HG02610 (cell line): Measurements from ENCODE around the gene PLPP3.
"Not testable (repeated sequence)": the region's sequence is repeated elsewhere in the genome, so short reads cannot be mapped to it uniquely, and the experiment has no call there.

Experiments used
- ATAC-seq: cut with Tn5 transposase; IDR thresholded peaks from one replicate; pipeline ENCODE4 v1.9.1; 2021; ENCODE audit warnings: mild to moderate bottlenecking, moderate library complexity; ENCODE audit not compliant: unreplicated experiment

PLPP3 gene

GRCh38 chr1:56578963-56579875 is at the start of gene PLPP3:
Gene PLPP3, minus strand, starts transcription at chr1:56579563. Its CDS starts 547 bp downstream, at chr1:56579016.
- no peak for ATAC-seq

DNA sequence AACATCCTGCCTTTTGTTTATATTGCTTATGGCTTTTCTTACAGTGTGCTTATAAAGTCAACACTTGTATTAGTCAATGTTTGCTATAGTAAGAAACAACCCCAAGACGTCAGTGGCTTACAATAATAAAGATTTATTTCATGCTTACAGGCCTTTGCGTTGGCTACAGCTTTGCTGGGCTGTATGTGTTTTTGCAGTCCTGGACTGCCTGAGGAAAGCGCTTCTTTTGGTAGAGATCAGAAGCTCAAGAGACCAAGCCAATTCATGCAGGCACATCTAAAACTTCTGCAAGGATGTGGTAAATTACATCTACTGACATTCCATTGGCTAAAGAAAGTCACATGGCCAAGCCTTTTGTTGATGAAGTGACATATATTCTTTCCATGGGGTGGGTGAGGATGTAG is 48.3 kb upstream of the PLPP3 start:
- no peak for ATAC-seq

DNA sequence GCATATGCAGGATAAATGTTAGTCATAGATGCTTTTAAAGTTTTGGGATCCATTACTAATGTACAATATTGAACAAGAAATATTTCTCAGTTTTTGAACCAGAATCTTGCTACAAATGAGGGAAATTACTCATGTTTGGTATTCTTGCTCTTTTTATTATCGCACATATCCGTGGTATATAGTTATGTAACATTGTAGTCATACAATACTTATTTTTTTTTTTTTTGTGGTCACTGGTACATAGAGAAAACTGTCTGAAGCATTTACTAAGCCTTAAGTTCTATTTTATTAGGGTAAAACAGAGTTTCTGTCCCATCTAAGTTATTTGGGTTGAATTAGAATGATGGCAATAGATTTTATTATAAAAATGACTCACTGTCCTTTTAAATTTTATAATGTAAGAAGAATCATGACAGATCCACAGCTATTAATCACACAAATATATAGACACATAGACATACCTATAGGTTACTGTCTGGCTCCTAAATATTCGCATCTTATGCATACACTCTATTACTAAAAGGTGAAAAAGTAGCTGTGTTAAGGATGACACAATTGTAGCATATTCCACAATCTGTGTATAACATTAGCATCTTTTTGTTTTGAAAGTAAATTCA is 47.8 kb upstream of the PLPP3 start:
- no peak for ATAC-seq

DNA sequence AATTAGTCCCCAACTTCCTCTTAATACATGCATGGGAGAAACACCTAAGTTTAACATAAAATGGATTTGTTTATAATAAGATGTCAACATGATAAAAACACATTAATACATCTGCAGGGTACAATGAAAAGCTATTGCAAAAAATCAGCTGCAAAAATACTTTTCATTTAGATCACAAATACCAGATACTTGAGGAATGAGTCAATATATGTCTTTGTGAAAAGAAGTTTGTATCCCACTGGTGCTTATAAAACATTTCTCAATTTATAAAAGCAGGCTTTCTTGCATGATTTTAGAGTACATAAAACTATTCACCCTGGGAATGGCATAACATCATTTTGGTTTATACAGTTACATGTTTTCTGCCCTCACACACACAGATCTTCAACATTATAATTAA is 47.2 kb upstream of the PLPP3 start:
- ATAC-seq: no peak

- no peak for ATAC-seq
These were observed 46.6 kb upstream of the PLPP3 start for GRCh38 chr1:56625819-56626440.

- no peak for ATAC-seq
These were observed 37.8 kb upstream of the PLPP3 start for GRCh38 chr1:56617141-56617540.

- ATAC-seq: not testable (repeated sequence)
These were observed 31.4 kb upstream of the PLPP3 start for GRCh38 chr1:56610770-56611169.

DNA sequence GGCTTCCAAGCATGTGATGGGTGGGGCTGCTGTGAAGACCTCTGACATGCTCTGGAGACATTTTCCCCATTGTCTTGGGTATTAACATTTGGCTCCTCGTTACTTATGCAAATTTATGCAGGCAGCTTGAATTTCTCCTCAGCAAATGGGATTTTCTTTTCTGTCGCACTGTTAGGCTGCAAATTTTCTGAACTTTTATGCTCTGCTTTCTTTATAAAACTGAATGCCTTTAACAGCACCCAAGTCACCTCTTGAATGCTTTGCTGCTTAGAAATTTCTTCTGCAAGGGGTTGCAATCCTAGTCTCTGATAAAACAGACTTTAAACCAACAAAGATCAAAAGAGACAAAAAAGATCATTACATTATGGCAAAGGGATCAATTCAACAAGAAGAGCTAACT is 30.7 kb upstream of the PLPP3 start:
- ATAC-seq: not testable (repeated sequence)

DNA sequence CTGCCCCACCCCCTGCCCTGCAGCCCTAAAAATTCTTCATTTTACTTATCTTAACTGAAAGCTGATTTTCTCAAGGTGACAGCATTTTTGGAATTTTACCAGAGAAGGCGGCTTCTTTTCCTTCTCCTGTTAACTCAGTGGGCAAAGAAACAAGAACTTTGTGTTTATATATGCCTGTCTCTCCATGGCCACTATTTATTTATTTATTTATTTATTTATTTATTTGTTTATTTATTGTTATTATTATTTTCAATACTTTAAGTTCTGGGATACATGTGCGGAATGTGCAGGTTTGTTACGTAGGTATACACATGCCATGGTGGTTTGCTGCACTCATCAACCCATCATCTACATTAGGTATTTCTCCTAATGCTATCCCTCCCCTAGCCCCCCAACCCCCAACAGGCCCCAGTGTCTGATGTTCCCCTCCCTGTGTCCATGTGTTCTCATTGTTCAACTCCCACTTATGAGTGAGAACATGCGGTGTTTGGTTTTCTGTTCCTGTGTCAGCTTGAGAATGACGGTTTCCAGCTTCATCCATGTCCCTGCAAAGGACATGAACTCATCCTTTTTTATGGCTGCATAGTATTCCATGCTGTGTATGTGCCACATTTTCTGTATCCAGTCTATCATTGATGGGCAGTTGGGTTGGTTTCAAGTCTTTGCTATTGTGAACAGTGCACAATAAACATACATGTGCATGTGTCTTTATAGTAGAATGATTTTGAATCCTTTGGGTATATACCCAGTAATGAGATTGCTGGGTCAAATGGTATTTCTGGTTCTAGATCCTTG is 16.2 kb upstream of the PLPP3 start:
- not testable (repeated sequence) for ATAC-seq

GRCh38 chr1:56591909-56592308 is 12.5 kb upstream of the PLPP3 start:
- no peak for ATAC-seq

DNA sequence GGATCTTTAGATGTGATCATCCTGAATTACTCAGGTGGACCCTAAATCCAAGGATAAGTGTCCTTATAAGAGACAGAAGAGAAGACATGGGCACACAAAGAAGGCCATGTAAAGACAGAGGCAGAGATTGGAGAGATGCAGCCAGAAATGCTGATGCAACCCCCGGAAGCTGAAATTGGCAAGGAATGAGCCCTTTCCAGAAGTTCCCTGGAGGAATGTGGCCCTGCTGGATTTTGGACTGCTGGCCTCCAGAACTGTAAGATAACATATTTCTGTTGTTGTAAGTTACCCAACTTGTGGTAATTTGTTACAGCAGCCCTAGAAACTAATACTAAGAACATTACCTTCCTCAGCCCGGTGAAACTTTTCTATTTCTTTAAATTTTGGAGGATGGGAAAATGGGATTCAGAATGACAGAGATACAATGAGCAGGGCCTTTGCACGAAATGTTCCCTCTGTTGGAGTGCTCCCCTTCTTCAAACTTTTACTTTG is 11.2 kb upstream of the PLPP3 start:
- no peak for ATAC-seq

DNA sequence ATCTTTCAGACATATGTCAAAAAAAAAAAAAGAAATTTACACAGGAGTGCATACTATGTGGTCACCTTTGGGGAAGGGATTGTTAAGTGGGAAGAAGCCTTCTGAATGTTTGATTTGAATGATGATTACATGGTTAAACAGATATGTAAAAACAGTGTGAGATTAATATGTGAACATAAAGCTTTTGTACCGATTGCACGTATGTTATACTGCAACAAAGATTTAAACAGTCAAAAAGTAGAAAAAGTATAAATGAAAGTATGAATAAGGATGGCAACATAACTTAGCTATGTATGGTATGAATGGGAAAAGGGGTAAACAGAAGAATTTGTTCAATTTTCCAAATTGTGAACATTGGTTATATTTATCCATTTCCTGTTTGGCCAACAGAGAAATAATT is 10.0 kb upstream of the PLPP3 start:
- no peak for ATAC-seq

DNA sequence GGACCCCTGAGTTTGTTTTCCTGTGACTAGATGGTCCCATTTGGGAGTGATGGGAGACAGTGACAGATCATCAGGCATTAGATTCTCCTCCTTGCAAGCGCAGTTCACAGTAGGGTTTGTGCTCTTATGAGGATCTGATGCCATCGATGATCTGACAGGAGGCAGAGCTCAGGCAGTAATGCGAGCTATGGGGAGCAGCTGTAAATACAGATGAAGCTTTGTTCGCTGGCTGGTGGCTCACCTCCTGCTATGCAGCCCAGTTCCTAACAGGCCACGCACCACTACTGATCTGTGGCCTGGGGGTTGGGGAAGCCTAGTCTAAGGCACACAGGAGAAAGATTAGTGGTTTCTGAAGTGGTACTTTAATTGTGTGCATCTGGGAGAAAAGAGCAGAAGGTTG is 7.1 kb upstream of the PLPP3 start:
- no peak for ATAC-seq

- no peak for ATAC-seq
These were observed 6.6 kb upstream of the PLPP3 start for GRCh38 chr1:56585985-56586384.

- ATAC-seq: no peak
These were observed 5.7 kb upstream of the PLPP3 start for GRCh38 chr1:56584910-56585528.

DNA sequence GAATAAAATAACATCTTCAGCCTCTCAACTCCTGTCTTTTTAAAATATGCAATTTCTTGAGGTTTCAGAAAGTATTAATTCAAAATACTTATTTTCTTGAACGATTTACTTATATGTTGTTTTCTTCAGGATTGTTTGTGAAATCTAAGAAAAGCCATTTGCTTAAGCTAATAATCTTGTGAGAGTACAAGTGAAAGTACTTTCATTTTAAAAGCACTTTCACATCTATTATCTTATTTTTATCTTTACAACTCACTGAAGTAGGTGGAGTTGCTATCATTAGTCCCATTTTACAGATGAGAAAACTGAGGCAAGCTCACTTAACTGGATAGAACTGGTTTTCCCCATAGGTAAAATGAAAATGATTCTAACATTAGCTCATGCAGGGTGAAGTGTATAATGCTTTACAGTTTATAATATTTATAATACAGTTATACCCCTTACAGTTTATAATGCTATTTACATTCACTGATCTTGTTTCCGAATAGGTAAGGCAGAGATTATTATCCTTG is 4.7 kb upstream of the PLPP3 start:
- ATAC-seq: no peak

GRCh38 chr1:56580771-56581170 is 1.4 kb upstream of the PLPP3 start:
- ATAC-seq: no peak

DNA sequence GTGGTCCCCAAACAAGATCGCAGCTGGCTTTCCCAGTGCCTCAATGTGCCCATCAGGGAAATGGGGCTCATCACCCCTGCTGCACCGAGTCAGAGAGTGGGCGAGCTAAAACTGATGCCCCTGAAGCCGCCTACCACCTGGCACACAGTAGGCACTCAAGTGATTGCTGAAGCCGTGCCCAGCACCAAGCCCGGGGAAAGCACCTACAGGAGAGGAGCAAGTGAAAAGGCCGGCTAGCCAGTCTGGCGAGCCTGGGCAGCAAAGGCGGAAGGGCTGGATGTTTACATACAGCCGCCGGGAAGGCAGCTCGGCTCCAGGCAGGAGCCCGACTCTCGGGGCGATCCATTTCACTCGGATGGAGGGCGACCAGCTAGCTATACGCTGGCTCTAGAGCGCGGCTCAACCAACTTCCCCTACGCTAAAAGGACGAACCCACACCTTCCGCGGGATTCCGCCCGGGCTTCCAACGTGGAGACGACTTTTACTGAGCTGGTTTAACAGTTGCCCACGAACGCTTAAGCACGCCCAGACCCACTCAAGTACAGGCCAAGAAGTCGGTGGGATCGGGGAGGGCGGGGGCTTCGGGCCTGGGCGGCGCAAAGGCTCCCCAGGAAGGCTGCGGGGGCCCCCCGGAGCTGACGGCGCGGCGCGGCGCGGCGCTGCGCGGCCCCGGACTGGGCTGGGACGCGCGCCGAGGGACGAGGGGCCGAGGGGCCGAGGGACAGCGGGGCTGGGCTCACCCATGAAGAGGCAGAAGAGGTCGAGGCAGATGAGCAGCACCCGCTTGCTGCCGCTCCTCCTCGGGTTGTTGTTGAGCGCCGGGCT is 1.0 kb downstream of the PLPP3 start:
- no peak for ATAC-seq

GRCh38 chr1:56577406-56578137 is 1.8 kb downstream of the PLPP3 start:
- no peak for ATAC-seq
